Neuronal stem cell (in vitro differentiated cells): Measurements from ENCODE around the gene NOS3.
A peak's percentile ranks its signal among the peaks of the same experiment; 100 is the strongest.

Source experiments
- DNase-seq: peaks from one replicate; pipeline ENCODE4 v3.0.0-alpha.2; 2013; ENCODE audit warnings: low spot score
- H2AFZ ChIP-seq: one replicate; pipeline ENCODE4 v1.6.1; 2013; ENCODE audit warnings: mild to moderate bottlenecking, low read length, inconsistent platforms
- H2AK5ac ChIP-seq: 2 replicates; pipeline ENCODE4 v1.6.1; 2013; ENCODE audit warnings: low read depth, mild to moderate bottlenecking, inconsistent platforms, low read length, moderate library complexity, mixed read lengths
- H2BK120ac ChIP-seq: 2 replicates; pipeline ENCODE4 v1.6.1; 2013; ENCODE audit warnings: low read depth, mild to moderate bottlenecking, inconsistent platforms, low read length, moderate library complexity, mixed read lengths
- H2BK12ac ChIP-seq: one replicate; pipeline ENCODE4 v1.6.1; 2013; ENCODE audit warnings: low read length, inconsistent platforms
- H2BK15ac ChIP-seq: 2 replicates; pipeline ENCODE4 v1.6.1; 2013; ENCODE audit warnings: mild to moderate bottlenecking, low read length, inconsistent platforms, mixed read lengths
- H2BK5ac ChIP-seq: one replicate; pipeline ENCODE4 v1.6.1; 2013; ENCODE audit warnings: inconsistent platforms, mild to moderate bottlenecking, low read length, moderate library complexity
- H3K14ac ChIP-seq: one replicate; pipeline ENCODE4 v1.6.1; 2013; ENCODE audit warnings: low read length, inconsistent platforms
- H3K18ac ChIP-seq: 2 replicates; pipeline ENCODE4 v1.6.1; 2013; ENCODE audit warnings: low read length, inconsistent platforms
- H3K23ac ChIP-seq: 2 replicates; pipeline ENCODE4 v1.6.1; 2013; ENCODE audit warnings: low read depth, mild to moderate bottlenecking, mixed read lengths, low read length, inconsistent platforms; ENCODE audit not compliant: poor library complexity
- H3K27ac ChIP-seq: replicated peaks from 3 replicates; pipeline ENCODE4 v1.5.1; 2013; ENCODE audit warnings: low read length, inconsistent platforms
- H3K27me3 ChIP-seq, 3 experiments: 2 replicates each; pipeline ENCODE4 v1.6.1; 2013; ENCODE audit warnings: low read length in 3 of 3, mild to moderate bottlenecking in 2 of 3, inconsistent platforms in 1 of 3, low read depth in 1 of 3, mixed read lengths in 1 of 3, moderate library complexity in 1 of 3; ENCODE audit not compliant: control insufficient read depth in 3 of 3, insufficient read depth in 3 of 3
- H3K36me3 ChIP-seq, 2 donors: replicated peaks in 1 of 2; 2 replicates each; pipeline ENCODE4 v1.6.1; 2013; ENCODE audit warnings: low read length in 2 of 2; ENCODE audit not compliant: control insufficient read depth in 2 of 2, insufficient read depth in 2 of 2
- H3K4ac ChIP-seq: 2 replicates; pipeline ENCODE4 v1.6.1; 2013; ENCODE audit warnings: inconsistent platforms, mild to moderate bottlenecking, low read length, moderate library complexity
- H3K4me1 ChIP-seq, 2 donors: 1 replicate in 1 of 2; 2 replicates in 1 of 2; pipeline ENCODE4 v1.6.1; 2013; ENCODE audit warnings: low read length in 2 of 2, low read depth in 1 of 2; ENCODE audit not compliant: control insufficient read depth in 2 of 2, insufficient read depth in 1 of 2
- H3K4me2 ChIP-seq: one replicate; pipeline ENCODE4 v1.6.1; 2013; ENCODE audit warnings: mild to moderate bottlenecking, low read length, inconsistent platforms; ENCODE audit not compliant: insufficient read depth, poor library complexity, severe bottlenecking
- H3K4me3 ChIP-seq, 2 donors: 2 replicates each; pipeline ENCODE4 v1.5.1; 2013; ENCODE audit warnings: low read length in 2 of 2, mild to moderate bottlenecking in 2 of 2, inconsistent platforms in 1 of 2, moderate library complexity in 1 of 2
- H3K79me1 ChIP-seq: one replicate; pipeline ENCODE4 v1.6.1; 2013; ENCODE audit warnings: low read depth, mild to moderate bottlenecking, inconsistent platforms, low read length, moderate library complexity
- H3K9ac ChIP-seq: one replicate; pipeline ENCODE4 v1.6.1; 2013; ENCODE audit warnings: mild to moderate bottlenecking, low read depth, low read length, inconsistent platforms; ENCODE audit not compliant: poor library complexity
- H3K9me3 ChIP-seq, 2 donors: replicated peaks in 1 of 2; 2 replicates each; pipeline versions ENCODE3 to v1.6.1; 2013; ENCODE audit warnings: low read length in 2 of 2, mild to moderate bottlenecking in 2 of 2, inconsistent platforms in 1 of 2, low read depth in 1 of 2, mixed read lengths in 1 of 2, moderate library complexity in 1 of 2; ENCODE audit not compliant: control insufficient read depth in 2 of 2, insufficient read depth in 1 of 2
- H4K8ac ChIP-seq: one replicate; pipeline ENCODE4 v1.6.1; 2013; ENCODE audit warnings: low read depth, mild to moderate bottlenecking, inconsistent platforms, low read length, moderate library complexity
- H4K91ac ChIP-seq: one replicate; pipeline ENCODE4 v1.6.1; 2013; ENCODE audit warnings: low read length, low read depth, mild to moderate bottlenecking, inconsistent platforms; ENCODE audit not compliant: poor library complexity
- WGBS, 2 donors: extraction: QIAGEN DNeasy Blood & Tissue Kit; methylation state at CpG; one replicate each; pipeline ENCODE4 v1.1.7; 2013; ENCODE audit warnings: missing lambda C conversion rate in 2 of 2, mixed read lengths in 1 of 2; ENCODE audit not compliant: insufficient read length in 2 of 2, insufficient replicate concordance in 1 of 2; ENCODE audit errors: extremely low coverage in 2 of 2; 5-methylcytosine and 5-hydroxymethylcytosine counted together

The NOS3 gene

GRCh38 chr7:151014950-151015349 lies 24.1 kb downstream of the NOS3 start:
- no peak overlapping the region for H3K23ac ChIP-seq
- no peak overlapping the region for H3K9ac ChIP-seq
- no peak overlapping the region for H2BK12ac ChIP-seq
- H2BK120ac ChIP-seq = no peak overlapping the region
- H3K27me3 ChIP-seq = peaks cover 0 to 18% (median 0%) of the 10 kb centered on the region in 3 experiments
- no peak for DNase-seq
- H2BK5ac ChIP-seq = no peak overlapping the region
- H3K36me3 ChIP-seq = peaks cover 0 to 5% of the 10 kb centered on the region in 2 donors
- H3K14ac ChIP-seq = no peak overlapping the region
- no peak overlapping the region for H3K18ac ChIP-seq
- no peak overlapping the region for H4K8ac ChIP-seq
- no peak overlapping the region for H3K4me2 ChIP-seq
- H3K27ac ChIP-seq = no peak overlapping the region
- H3K4me3 ChIP-seq = no peak overlapping the region
- peaks cover 2% of the 10 kb centered on the region for H3K79me1 ChIP-seq
- H2AFZ ChIP-seq = no peak overlapping the region
- no peak overlapping the region for H4K91ac ChIP-seq
- no CpG with 5 or more reads among the region's 8 CpGs for WGBS, 2 donors
- H3K9me3 ChIP-seq = peaks cover 0 to 2% of the 10 kb centered on the region in 2 donors
- no peak overlapping the region for H2BK15ac ChIP-seq
- H3K4me1 ChIP-seq = peaks cover 26 to 44% of the 10 kb centered on the region in 2 donors
- no peak overlapping the region for H3K4ac ChIP-seq
- H2AK5ac ChIP-seq = no peak overlapping the region

GRCh38 chr7:151015967-151016366 lies 25.1 kb downstream of the NOS3 start:
- H3K14ac ChIP-seq = no peak overlapping the region
- peak overlapping the region; percentile 42 for H2AK5ac ChIP-seq
- peaks cover 0 to 5% of the 10 kb centered on the region in 2 donors for H3K36me3 ChIP-seq
- H2BK5ac ChIP-seq = no peak overlapping the region
- H3K9ac ChIP-seq = peak overlapping the region; percentile 14
- peaks cover 26 to 43% of the 10 kb centered on the region in 2 donors for H3K4me1 ChIP-seq
- no CpG with 5 or more reads among the region's 5 CpGs for WGBS, 2 donors
- H2AFZ ChIP-seq = no peak overlapping the region
- no peak overlapping the region for H2BK15ac ChIP-seq
- peaks cover 0 to 2% of the 10 kb centered on the region in 2 donors for H3K9me3 ChIP-seq
- DNase-seq = no peak
- peak overlapping the region; percentile 27 for H3K18ac ChIP-seq
- H3K4ac ChIP-seq = no peak overlapping the region
- no peak overlapping the region for H3K4me3 ChIP-seq
- H3K23ac ChIP-seq = peak overlapping the region; percentile 56
- no peak overlapping the region for H4K8ac ChIP-seq
- H3K27me3 ChIP-seq = peaks cover 0 to 18% (median 0%) of the 10 kb centered on the region in 3 experiments
- H3K27ac ChIP-seq = no peak overlapping the region
- H4K91ac ChIP-seq = no peak overlapping the region
- H3K79me1 ChIP-seq = peaks cover 2% of the 10 kb centered on the region
- H3K4me2 ChIP-seq = no peak overlapping the region
- H2BK120ac ChIP-seq = no peak overlapping the region
- H2BK12ac ChIP-seq = peak overlapping the region; percentile 79

- no peak overlapping the region for H3K4ac ChIP-seq
- no CpG with 5 or more reads among the region's 8 CpGs for WGBS, 2 donors
- H4K91ac ChIP-seq = no peak overlapping the region
- no peak overlapping the region for H3K18ac ChIP-seq
- H4K8ac ChIP-seq = no peak overlapping the region
- H3K4me1 ChIP-seq = peaks cover 28 to 45% of the 10 kb centered on the region in 2 donors
- DNase-seq = no peak
- H2BK120ac ChIP-seq = peak overlapping the region; percentile 12
- H3K27me3 ChIP-seq = peaks cover 0 to 18% (median 0%) of the 10 kb centered on the region in 3 experiments
- H3K36me3 ChIP-seq = peaks cover 0 to 5% of the 10 kb centered on the region in 2 donors
- no peak overlapping the region for H3K27ac ChIP-seq
- H3K9ac ChIP-seq = peak overlapping the region; percentile 30
- H3K9me3 ChIP-seq = peaks cover 0 to 2% of the 10 kb centered on the region in 2 donors
- H2AFZ ChIP-seq = no peak overlapping the region
- H3K79me1 ChIP-seq = peaks cover 2% of the 10 kb centered on the region
- H3K23ac ChIP-seq = no peak overlapping the region
- peak overlapping the region; percentile 28 for H2BK15ac ChIP-seq
- peak overlapping the region; percentile 0 for H2BK5ac ChIP-seq
- no peak overlapping the region for H2BK12ac ChIP-seq
- H3K4me2 ChIP-seq = no peak overlapping the region
- no peak overlapping the region for H3K4me3 ChIP-seq
- H2AK5ac ChIP-seq = peak overlapping the region; percentile 42
- H3K14ac ChIP-seq = no peak overlapping the region
Measured at GRCh38 chr7:151016505-151016904, 25.7 kb downstream of the NOS3 start.

- DNase-seq = no peak
- H2AK5ac ChIP-seq = peak overlapping the region; percentile 42
- no peak overlapping the region for H3K4me2 ChIP-seq
- H3K18ac ChIP-seq = no peak overlapping the region
- H3K4me3 ChIP-seq = no peak overlapping the region
- peak overlapping the region; percentile 12 for H2BK120ac ChIP-seq
- H3K4me1 ChIP-seq = peaks cover 28 to 45% of the 10 kb centered on the region in 2 donors
- H3K36me3 ChIP-seq = peaks cover 0 to 5% of the 10 kb centered on the region in 2 donors
- peak overlapping the region; percentile 0 for H2BK5ac ChIP-seq
- H3K9ac ChIP-seq = no peak overlapping the region
- H3K27me3 ChIP-seq = peaks cover 0 to 18% (median 0%) of the 10 kb centered on the region in 3 experiments
- H2BK12ac ChIP-seq = no peak overlapping the region
- no peak overlapping the region for H4K8ac ChIP-seq
- H3K4ac ChIP-seq = no peak overlapping the region
- H3K9me3 ChIP-seq = peaks cover 0 to 2% of the 10 kb centered on the region in 2 donors
- no peak overlapping the region for H3K14ac ChIP-seq
- no peak overlapping the region for H3K27ac ChIP-seq
- no peak overlapping the region for H2AFZ ChIP-seq
- peak overlapping the region; percentile 28 for H2BK15ac ChIP-seq
- H4K91ac ChIP-seq = no peak overlapping the region
- WGBS, 2 donors = no CpG with 5 or more reads among the region's 15 CpGs
- peaks cover 2% of the 10 kb centered on the region for H3K79me1 ChIP-seq
- peak overlapping the region; percentile 56 for H3K23ac ChIP-seq
Measured at GRCh38 chr7:151016942-151017341, 26.1 kb downstream of the NOS3 start.
